Psoas muscle (tissue), 8 donors: ENCODE data around the gene IGBP1. TPM values are rescaled to one million over a fixed set of nuclear protein-coding genes. Genes with fewer than 3 reads are reported as not detected.
"Not testable (repeated sequence)": the region's sequence is repeated elsewhere in the genome, so short reads cannot be mapped to it uniquely, and the experiment has no call there.

Experiments
- ATAC-seq, 4 donors: fragments of 200-7000 bp; cut with Tn5 transposase; one replicate each; pipeline ENCODE4 v1.9.1; 2020; ENCODE audit warnings: moderate library complexity in 3 of 4, mild to moderate bottlenecking in 2 of 4
- DNase-seq, 2 donors: peaks; one replicate each; pipeline ENCODE4 v3.0.0-alpha.2; 2020
- H3K27ac ChIP-seq: fragments of 200-600 bp; one replicate; pipeline ENCODE4 v1.8.0; 2022
- H3K27me3 ChIP-seq, 3 donors: fragments of 200-600 bp in 1 of 3; one replicate each; pipeline versions ENCODE4 v1.6.1 to v1.8.0; 2013 to 2022; ENCODE audit warnings: low read length in 2 of 3, mild to moderate bottlenecking in 2 of 3, moderate library complexity in 1 of 3; ENCODE audit not compliant: insufficient read depth in 3 of 3
- H3K36me3 ChIP-seq, 2 donors: fragments of 200-600 bp in 1 of 2; one replicate each; pipeline versions ENCODE4 v1.6.1 to v1.8.0; 2013 to 2022; ENCODE audit warnings: low read depth in 1 of 2, mild to moderate bottlenecking in 1 of 2, moderate library complexity in 1 of 2; ENCODE audit not compliant: insufficient read depth in 1 of 2
- H3K4me1 ChIP-seq: fragments of 200-600 bp; one replicate; pipeline ENCODE4 v1.8.0; 2022
- H3K4me3 ChIP-seq: fragments of 200-600 bp; one replicate; pipeline ENCODE4 v1.8.0; 2022; ENCODE audit warnings: mild to moderate bottlenecking
- H3K9me3 ChIP-seq: fragments of 200-600 bp; one replicate; pipeline ENCODE4 v1.8.0; 2022
- WGBS, 3 donors: extraction: QIAGEN DNeasy Blood & Tissue Kit; methylation state at CpG; one replicate each; pipeline versions ENCODE4 v1.1.6 to v1.1.7; 2013; 5-methylcytosine and 5-hydroxymethylcytosine counted together
- intact Hi-C, 2 donors: fragments of 100-400 bp; cut with DNase I; formaldehyde crosslinking; loops; one replicate each; pipeline versions ENCODE4 v1.11.0 to v1.14.2; 2022
- polyA plus RNA-seq, 3 donors: library from polyadenylated mRNA; stranded (reverse); fragments of 200-250 nt; gene quantifications; one replicate each; pipeline ENCODE4 v1.2.3, GENCODE V29; 2013
- total RNA-seq, 4 donors: library from RNA; stranded (reverse); fragmentation: NEBNext Ultra II Directional in 2 of 4; extraction: Animal tissue kit (Norgen Biotek cat#: 25700) in 2 of 4; gene quantifications; one replicate each; pipeline versions ENCODE4 v1.2.1 to v1.2.4, GENCODE V29; 2021 to 2023
- TF ChIP-seq, protein P1 (sequence below): fragments of 200-600 bp; IDR thresholded peaks from one replicate; pipeline ENCODE4 v1.8.0; 2022; ENCODE audit warnings: antibody characterized with exemption
- donor health status: healthy with polysubstance abuse.
- donor health status: DM: no; HTN: no; CAD: no; lungs with moderate emphysema.
- donor health status: Bipolar disorder and iron deficiency.
- donor health status: healthy.
- donor health status: DM: yes; HTN: yes; CAD: no.
- donor health status: DM: no; HTN: no; CAD: no.
- donor health status: DM: no; HTN: no; CAD: no.
- donor health status: DM: yes; HTN: yes; CAD: no.

Gene IGBP1
- total and polyA plus RNA-seq, 7 donors: 45.0 to 81.5 (median 60.6) TPM

DNA sequence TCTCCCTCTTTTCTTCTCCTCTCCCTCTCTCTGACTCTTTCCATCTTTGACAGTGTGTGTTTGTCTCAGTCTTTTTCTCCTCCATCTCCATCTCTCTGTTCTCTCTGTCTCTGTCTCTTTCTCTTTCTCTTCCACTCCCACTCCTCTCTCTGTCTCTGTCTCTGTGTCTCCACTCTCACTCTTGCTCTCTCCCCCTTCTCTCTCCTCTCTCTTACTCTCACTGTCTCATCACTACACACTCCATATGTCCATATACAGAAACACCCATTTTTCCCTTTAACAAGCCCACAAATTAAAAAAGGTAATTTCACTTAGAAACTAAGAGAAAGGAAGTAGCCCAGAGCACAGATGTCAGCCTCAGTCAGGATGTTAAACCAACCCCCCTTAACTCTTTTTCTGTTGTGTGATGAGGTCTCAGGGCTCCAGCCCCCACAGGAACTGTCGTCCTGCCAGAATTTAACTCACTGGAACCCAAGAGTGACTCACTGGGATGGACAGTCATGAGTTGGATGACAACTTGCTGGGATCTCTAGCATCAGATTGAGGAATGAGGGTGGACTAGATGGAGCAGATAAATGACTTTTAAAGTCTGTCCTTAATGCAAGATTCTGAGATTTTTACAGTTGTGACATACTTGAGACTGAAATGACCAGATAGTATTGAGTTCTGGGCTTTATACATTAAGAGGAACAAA, 43.5 kb upstream of the IGBP1 start:
- TF ChIP-seq, protein P1, sequence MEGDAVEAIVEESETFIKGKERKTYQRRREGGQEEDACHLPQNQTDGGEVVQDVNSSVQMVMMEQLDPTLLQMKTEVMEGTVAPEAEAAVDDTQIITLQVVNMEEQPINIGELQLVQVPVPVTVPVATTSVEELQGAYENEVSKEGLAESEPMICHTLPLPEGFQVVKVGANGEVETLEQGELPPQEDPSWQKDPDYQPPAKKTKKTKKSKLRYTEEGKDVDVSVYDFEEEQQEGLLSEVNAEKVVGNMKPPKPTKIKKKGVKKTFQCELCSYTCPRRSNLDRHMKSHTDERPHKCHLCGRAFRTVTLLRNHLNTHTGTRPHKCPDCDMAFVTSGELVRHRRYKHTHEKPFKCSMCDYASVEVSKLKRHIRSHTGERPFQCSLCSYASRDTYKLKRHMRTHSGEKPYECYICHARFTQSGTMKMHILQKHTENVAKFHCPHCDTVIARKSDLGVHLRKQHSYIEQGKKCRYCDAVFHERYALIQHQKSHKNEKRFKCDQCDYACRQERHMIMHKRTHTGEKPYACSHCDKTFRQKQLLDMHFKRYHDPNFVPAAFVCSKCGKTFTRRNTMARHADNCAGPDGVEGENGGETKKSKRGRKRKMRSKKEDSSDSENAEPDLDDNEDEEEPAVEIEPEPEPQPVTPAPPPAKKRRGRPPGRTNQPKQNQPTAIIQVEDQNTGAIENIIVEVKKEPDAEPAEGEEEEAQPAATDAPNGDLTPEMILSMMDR: no peak
- peaks cover 5% of the 10 kb centered on the region for H3K4me1 ChIP-seq
- intact Hi-C loops: loop anchor here (10.0 kb wide), 3 partner anchors 475 to 595 kb away; partner anchors contain the start of gene EDA (in 1 of the 2)
- ATAC-seq: no peak
- no peak overlapping the region for H3K4me3 ChIP-seq
- H3K36me3 ChIP-seq: no peaks in the 10 kb centered on the region
- H3K27ac ChIP-seq: no peak overlapping the region
- peaks cover 0 to 10% (median 0%) of the 10 kb centered on the region in 3 donors for H3K27me3 ChIP-seq
- H3K9me3 ChIP-seq: no peaks in the 10 kb centered on the region
- no peak for DNase-seq
- 27 to 59% (median 42%) methylated on average over 1 of the region's 1 CpG for WGBS, 3 donors

DNA sequence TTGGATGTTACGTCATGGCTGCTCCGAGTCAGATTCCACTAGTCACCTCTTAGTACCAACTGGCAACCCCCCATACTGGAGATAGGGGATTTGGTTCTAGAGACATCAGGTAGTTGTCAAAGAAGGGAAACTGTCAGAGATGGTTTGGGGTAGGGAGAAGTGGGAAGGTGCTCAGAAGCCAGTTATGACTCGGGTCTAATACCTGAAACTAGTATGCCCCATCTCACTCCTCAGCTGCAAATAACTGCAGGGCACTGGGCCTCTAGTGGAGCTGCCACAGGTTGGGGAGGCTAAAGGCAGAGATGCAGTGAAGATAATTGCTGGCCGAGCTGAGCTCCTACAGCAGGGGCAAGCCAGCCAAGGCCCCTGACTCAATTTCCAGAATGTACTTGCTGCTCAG, 41.0 kb upstream of the IGBP1 start:
- 59 to 85% (median 62%) methylated on average over 4 of the region's 4 CpGs for WGBS, 3 donors
- no peaks in the 10 kb centered on the region for H3K36me3 ChIP-seq
- intact Hi-C loops: loop anchor here (10.0 kb wide), 3 partner anchors 477 to 597 kb away; partner anchors contain the start of gene EDA (in 1 of the 2)
- ATAC-seq (no peak), DNase-seq (no peak)
- H3K27ac ChIP-seq: no peak overlapping the region
- peaks cover 0 to 10% (median 0%) of the 10 kb centered on the region in 3 donors for H3K27me3 ChIP-seq
- no peak overlapping the region for H3K4me3 ChIP-seq
- peaks cover 5% of the 10 kb centered on the region for H3K4me1 ChIP-seq
- TF ChIP-seq, protein P1: no peak
- no peaks in the 10 kb centered on the region for H3K9me3 ChIP-seq

DNA sequence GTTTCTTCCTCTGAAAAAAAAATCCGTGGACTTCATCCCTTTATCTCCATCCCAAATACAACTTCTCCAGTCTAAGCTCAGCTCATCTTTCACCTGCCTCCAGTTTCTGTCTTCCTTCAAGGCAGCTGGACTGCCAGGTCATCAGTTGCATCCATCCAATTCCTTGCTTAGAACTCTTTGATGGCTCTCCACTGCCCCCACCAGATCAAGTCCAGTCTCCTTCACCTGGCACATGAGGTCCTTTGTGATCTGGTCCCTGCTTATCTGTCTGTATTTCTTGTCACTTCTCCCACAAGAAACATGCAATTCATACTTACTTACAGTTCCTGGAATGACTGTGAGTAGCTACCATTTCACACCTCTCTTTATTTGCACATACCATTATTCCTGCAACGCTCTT, 37.2 kb upstream of the IGBP1 start:
- TF ChIP-seq, protein P1: no peak
- H3K36me3 ChIP-seq: no peaks in the 10 kb centered on the region
- no peaks in the 10 kb centered on the region for H3K9me3 ChIP-seq
- ATAC-seq (no peak), DNase-seq (no peak)
- no peak overlapping the region for H3K4me3 ChIP-seq
- H3K27ac ChIP-seq: no peak overlapping the region
- peaks cover 0 to 8% (median 0%) of the 10 kb centered on the region in 3 donors for H3K27me3 ChIP-seq
- H3K4me1 ChIP-seq: no peaks in the 10 kb centered on the region
- intact Hi-C loops: loop anchor here (2.0 to 10.0 kb wide), 5 partner anchors 61 to 601 kb away; partner anchors contain the start of gene EDA (in 1 of the 2)
- 52 to 74% (median 60%) methylated on average over 2 of the region's 2 CpGs for WGBS, 3 donors

DNA sequence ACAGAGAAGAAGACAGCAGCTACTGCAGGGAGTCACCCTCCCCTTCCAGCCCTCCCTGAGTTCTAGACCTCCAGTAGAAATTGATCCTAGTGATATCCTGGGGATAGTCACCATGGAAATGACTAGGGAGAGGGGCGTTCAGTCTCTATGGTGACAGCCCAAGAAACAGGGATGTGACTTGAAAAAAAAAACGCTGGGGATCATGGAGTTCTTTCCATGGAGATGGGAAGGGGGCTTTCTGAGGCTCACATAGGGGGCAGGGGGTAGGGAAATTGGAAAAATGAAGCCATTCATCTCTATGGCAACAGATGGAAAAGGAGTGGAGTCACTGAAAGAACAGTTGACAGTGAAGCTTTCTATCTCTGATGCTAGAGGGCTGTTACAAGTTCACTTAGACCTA, 28.0 kb upstream of the IGBP1 start:
- 19 to 36% (median 23%) methylated on average over 2 of the region's 2 CpGs for WGBS, 3 donors
- Histone ChIP-seq H3K4me3 (no peak overlapping the region), H3K9me3 (no peaks in the 10 kb centered on the region), H3K27ac (no peak overlapping the region), H3K27me3 (no peaks in the 10 kb centered on the region), H3K36me3 (no peaks in the 10 kb centered on the region), H3K4me1 (no peaks in the 10 kb centered on the region)
- DNase-seq (no peak), ATAC-seq (no peak)
- intact Hi-C loops: no loop called here
- TF ChIP-seq, protein P1: no peak

DNA sequence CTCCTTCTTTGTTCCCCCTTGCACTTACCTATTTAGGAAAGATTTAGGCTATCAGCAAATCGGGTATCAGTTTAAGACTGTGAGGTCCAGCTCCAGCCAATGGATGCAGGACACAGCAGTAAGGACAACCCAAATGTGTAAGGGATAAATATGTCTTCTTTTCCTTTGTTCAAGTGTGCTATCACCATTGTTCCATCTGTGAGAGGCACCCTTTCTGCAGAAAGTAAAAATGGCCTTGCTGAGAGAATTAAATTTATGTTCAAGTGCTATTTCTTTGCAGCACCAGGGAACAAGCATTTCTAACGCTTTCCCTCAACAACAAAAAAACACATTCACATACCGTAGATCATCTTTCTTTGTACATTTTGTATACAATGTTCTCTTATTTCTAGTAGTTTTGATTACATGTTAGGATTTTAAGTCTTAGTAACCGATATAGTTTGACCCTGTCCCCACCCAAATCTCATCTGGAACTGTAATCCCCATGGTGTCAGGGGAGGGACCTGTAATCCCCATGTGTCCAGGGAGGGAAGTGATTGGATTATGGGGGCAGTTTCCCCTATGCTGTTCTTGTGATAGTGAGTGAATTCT, 21.7 kb upstream of the IGBP1 start:
- H3K4me1 ChIP-seq, DNase-seq, H3K4me3 ChIP-seq, H3K27me3 ChIP-seq, H3K36me3 ChIP-seq, H3K27ac ChIP-seq, intact Hi-C loops, ATAC-seq: not testable (repeated sequence)
- WGBS, 3 donors: 87 to 89% (median 88%) methylated on average over 4 of the region's 4 CpGs
- peaks cover 19% of the 10 kb centered on the region for H3K9me3 ChIP-seq
